Upper lobe of left lung (tissue), 6 donors: ENCODE results near the gene POU3F1. TPM values are rescaled to one million over a fixed set of nuclear protein-coding genes. Genes with fewer than 3 reads are reported as not detected.

Experiments used
- ATAC-seq, 2 donors: fragments of 200-7000 bp; cut with Tn5 transposase; one replicate each; pipeline ENCODE4 v1.9.1; 2022; ENCODE audit warnings: mild to moderate bottlenecking in 2 of 2, moderate library complexity in 2 of 2; ENCODE audit not compliant: low FRiP score in 2 of 2
- DNase-seq, 2 donors: peaks; one replicate each; pipeline ENCODE4 v3.0.0-alpha.2; 2019 to 2020
- H3K27ac ChIP-seq, 4 donors: fragments of 200-600 bp; sonication (generic); one replicate each; pipeline ENCODE4 v1.5.1; 2016 to 2019
- H3K27me3 ChIP-seq, 4 donors: fragments of 200-600 bp; sonication (generic); one replicate each; pipeline ENCODE4 v1.5.1; 2017 to 2019
- H3K36me3 ChIP-seq, 4 donors: fragments of 200-600 bp; sonication (generic); one replicate each; pipeline ENCODE4 v1.5.1; 2016 to 2019
- H3K4me1 ChIP-seq, 4 donors: fragments of 200-600 bp; sonication (generic); one replicate each; pipeline ENCODE4 v1.5.1; 2018 to 2019
- H3K4me3 ChIP-seq, 4 donors: fragments of 200-600 bp; sonication (generic); one replicate each; pipeline ENCODE4 v1.5.1; 2017 to 2019; ENCODE audit warnings: mild to moderate bottlenecking in 2 of 4, moderate library complexity in 1 of 4
- H3K9me3 ChIP-seq, 4 donors: fragments of 200-600 bp; sonication (generic); one replicate each; pipeline ENCODE4 v1.5.1; 2018 to 2019
- CTCF ChIP-seq, 6 experiments: fragments of 450-650 bp in 4 of 6; fragments of 200-600 bp in 2 of 6; sonication (generic) in 2 of 6; IDR thresholded peaks; one replicate each; pipeline ENCODE4 v1.5.1; 2016 to 2019; ENCODE audit warnings: antibody characterized with exemption in 6 of 6
- EP300 ChIP-seq, 4 donors: sonication (generic); formaldehyde crosslinking; IDR thresholded peaks; one replicate each; pipeline ENCODE4 v1.5.1; 2017; ENCODE audit warnings: antibody characterized with exemption in 4 of 4, control low read depth in 2 of 4
- POLR2A ChIP-seq, 4 donors: fragments of 450-650 bp; IDR thresholded peaks; one replicate each; pipeline ENCODE4 v1.5.1; 2016 to 2017; ENCODE audit warnings: antibody characterized with exemption in 4 of 4, mild to moderate bottlenecking in 2 of 4
- POLR2AphosphoS5 ChIP-seq, 2 donors: sonication (generic); formaldehyde crosslinking; IDR thresholded peaks; one replicate each; pipeline ENCODE4 v1.5.1; 2017; ENCODE audit warnings: antibody characterized with exemption in 2 of 2
- whole genome bisulfite sequencing, 2 donors: methylation state at CpG; one replicate each; pipeline ENCODE4 v1.1.5; 2017 to 2018; 5-methylcytosine and 5-hydroxymethylcytosine counted together
- total RNA-seq, 6 donors: library from RNA; depleted of rRNA in 4 of 6; stranded (reverse); fragments of >200 nt in 4 of 6; gene quantifications; one replicate each; pipeline versions ENCODE4 v1.1.0 to v1.2.1, GENCODE V29; 2016 to 2021
- donor health status: DM: no; HTN: no; CAD: no; lungs with moderate emphysema.
- donor health status: DM: no; HTN: yes; CAD: no; lungs with severe emphysema.

POU3F1 gene
- total RNA-seq, 6 donors from 2014 or later: 0.40 to 1.0 TPM; not detected in 4

- Histone ChIP-seq H3K36me3 (peaks cover 38 to 94% (median 78%) of the 10 kb centered on the region in 4 donors), H3K4me1 (peaks cover 5 to 11% (median 8%) of the 10 kb centered on the region in 4 donors)
Observed at GRCh38 chr1:38020396-38020795, 26.2 kb downstream of the POU3F1 start.

GRCh38 chr1:38018864-38019343 lies 27.7 kb downstream of the POU3F1 start:
- H3K4me3 ChIP-seq: no peak overlapping the region
- no peaks in the 10 kb centered on the region for H3K9me3 ChIP-seq
- H3K27ac ChIP-seq: no peak overlapping the region
- TF ChIP-seq CTCF (IDR thresholded peaks at IDR 0.05): peak in 3 of 6 experiments; percentile 20 to 49 (median 23)
- TF ChIP-seq EP300 (IDR thresholded peaks at IDR 0.05): no peak
- TF ChIP-seq POLR2AphosphoS5 (IDR thresholded peaks at IDR 0.05): no peak
- TF ChIP-seq POLR2A (IDR thresholded peaks at IDR 0.05): no peak
- H3K4me1 ChIP-seq: peaks cover 20 to 25% (median 23%) of the 10 kb centered on the region in 4 donors
- DNase-seq: no peak
- H3K27me3 ChIP-seq: no peaks in the 10 kb centered on the region
- H3K36me3 ChIP-seq: peaks cover 29 to 82% (median 67%) of the 10 kb centered on the region in 4 donors
- ATAC-seq: peak in 1 of 2 donors; percentile 47
- WGBS, 2 donors: 66 to 75% methylated on average over 6 of the region's 6 CpGs

More at GRCh38 chr1:38020396-38020795, 26.2 kb downstream of the POU3F1 start:
- H3K27ac ChIP-seq: no peak overlapping the region
- 88 to 98% methylated on average over 2 of the region's 2 CpGs for WGBS, 2 donors
- no peak for DNase-seq
- H3K27me3 ChIP-seq: no peaks in the 10 kb centered on the region
- TF ChIP-seq POLR2AphosphoS5 (IDR thresholded peaks at IDR 0.05): no peak
- TF ChIP-seq POLR2A (IDR thresholded peaks at IDR 0.05): no peak
- no peak for TF ChIP-seq EP300 (IDR thresholded peaks at IDR 0.05)
- TF ChIP-seq CTCF (IDR thresholded peaks at IDR 0.05): no peak
- no peak overlapping the region for H3K4me3 ChIP-seq
- no peak for ATAC-seq
- H3K9me3 ChIP-seq: no peaks in the 10 kb centered on the region

GRCh38 chr1:38015978-38016725 lies 30.4 kb downstream of the POU3F1 start:
- no peak overlapping the region for H3K4me3 ChIP-seq
- 54 to 55% methylated on average over 6 of the region's 6 CpGs for WGBS, 2 donors
- DNase-seq (no peak), ATAC-seq (no peak)
- no peaks in the 10 kb centered on the region for H3K9me3 ChIP-seq
- H3K36me3 ChIP-seq: peaks cover 10 to 54% (median 41%) of the 10 kb centered on the region in 4 donors
- peaks cover 30 to 38% (median 32%) of the 10 kb centered on the region in 4 donors for H3K4me1 ChIP-seq
- peak overlapping the region in 3 of 4 donors; percentile 4 to 65 (median 48) for H3K27ac ChIP-seq
- no peaks in the 10 kb centered on the region for H3K27me3 ChIP-seq
- TF ChIP-seq CTCF (IDR thresholded peaks at IDR 0.05) (no peak), EP300 (IDR thresholded peaks at IDR 0.05) (no peak), POLR2A (IDR thresholded peaks at IDR 0.05) (no peak), POLR2AphosphoS5 (IDR thresholded peaks at IDR 0.05) (no peak)

GRCh38 chr1:38014724-38015424 lies 31.7 kb downstream of the POU3F1 start:
- H3K4me1 ChIP-seq: peaks cover 30 to 38% (median 32%) of the 10 kb centered on the region in 4 donors
- H3K4me3 ChIP-seq: no peak overlapping the region
- H3K36me3 ChIP-seq: peaks cover 7 to 41% (median 28%) of the 10 kb centered on the region in 4 donors
- H3K9me3 ChIP-seq: no peaks in the 10 kb centered on the region
- ATAC-seq (no peak), DNase-seq (no peak)
- H3K27me3 ChIP-seq: no peaks in the 10 kb centered on the region
- peak overlapping the region in 1 of 4 donors; percentile 48 for H3K27ac ChIP-seq
- TF ChIP-seq EP300 (IDR thresholded peaks at IDR 0.05) (no peak), POLR2AphosphoS5 (IDR thresholded peaks at IDR 0.05) (no peak), POLR2A (IDR thresholded peaks at IDR 0.05) (no peak), CTCF (IDR thresholded peaks at IDR 0.05) (no peak)
- WGBS, 2 donors: 80 to 82% methylated on average over 11 of the region's 11 CpGs
